ENCODE results near the gene DEF6. TPM values are rescaled to one million over a fixed set of nuclear protein-coding genes. Genes with fewer than 3 reads are reported as not detected.

DEF6 gene
- total RNA-seq, 1 experiment from 2014 or later = 11.3 TPM

DNA sequence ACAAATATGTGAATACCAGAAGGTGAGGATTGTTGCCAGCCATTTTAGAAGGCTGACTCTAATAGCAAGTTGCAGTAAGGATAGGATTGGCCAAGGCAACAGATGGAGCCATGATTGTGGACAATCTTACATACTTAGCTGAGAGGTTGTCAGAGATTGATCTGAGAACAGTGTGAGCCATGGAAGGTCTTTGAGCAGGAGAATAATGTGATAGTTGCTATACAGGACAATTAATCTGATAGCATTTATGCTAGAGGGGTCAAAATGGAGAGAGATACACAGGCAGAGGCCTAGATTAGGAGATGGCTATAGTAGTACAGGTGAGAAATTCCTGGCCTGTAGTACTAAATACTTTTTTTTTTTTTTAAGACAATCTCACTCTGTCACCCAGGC, 68.6 kb downstream of the DEF6 start:
- Mint-ChIP-seq H3K4me3 (no peak overlapping the region), H3K36me3 (no peaks in the 10 kb centered on the region), H3K27ac (no peak overlapping the region), H3K4me1 (peaks cover 22% of the 10 kb centered on the region), H3K9me3 (no peaks in the 10 kb centered on the region), H3K27me3 (ENCODE audit: low read depth) (no peaks in the 10 kb centered on the region)
- ChIA-PET POLR2A (no interaction called here), CTCF (no interaction called here)
- ATAC-seq (no peak), DNase-seq (ENCODE audit: low spot score) (no peak)
- TF ChIP-seq, protein P1, sequence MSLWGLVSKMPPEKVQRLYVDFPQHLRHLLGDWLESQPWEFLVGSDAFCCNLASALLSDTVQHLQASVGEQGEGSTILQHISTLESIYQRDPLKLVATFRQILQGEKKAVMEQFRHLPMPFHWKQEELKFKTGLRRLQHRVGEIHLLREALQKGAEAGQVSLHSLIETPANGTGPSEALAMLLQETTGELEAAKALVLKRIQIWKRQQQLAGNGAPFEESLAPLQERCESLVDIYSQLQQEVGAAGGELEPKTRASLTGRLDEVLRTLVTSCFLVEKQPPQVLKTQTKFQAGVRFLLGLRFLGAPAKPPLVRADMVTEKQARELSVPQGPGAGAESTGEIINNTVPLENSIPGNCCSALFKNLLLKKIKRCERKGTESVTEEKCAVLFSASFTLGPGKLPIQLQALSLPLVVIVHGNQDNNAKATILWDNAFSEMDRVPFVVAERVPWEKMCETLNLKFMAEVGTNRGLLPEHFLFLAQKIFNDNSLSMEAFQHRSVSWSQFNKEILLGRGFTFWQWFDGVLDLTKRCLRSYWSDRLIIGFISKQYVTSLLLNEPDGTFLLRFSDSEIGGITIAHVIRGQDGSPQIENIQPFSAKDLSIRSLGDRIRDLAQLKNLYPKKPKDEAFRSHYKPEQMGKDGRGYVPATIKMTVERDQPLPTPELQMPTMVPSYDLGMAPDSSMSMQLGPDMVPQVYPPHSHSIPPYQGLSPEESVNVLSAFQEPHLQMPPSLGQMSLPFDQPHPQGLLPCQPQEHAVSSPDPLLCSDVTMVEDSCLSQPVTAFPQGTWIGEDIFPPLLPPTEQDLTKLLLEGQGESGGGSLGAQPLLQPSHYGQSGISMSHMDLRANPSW (CRISPR knock-in tag; conservative IDR thresholded peaks at IDR 0.05; ENCODE audit: low read depth) = no peak
- TF ChIP-seq NR1H2 (CRISPR knock-in tag; IDR thresholded peaks at IDR 0.05) (no peak), GTF2I (CRISPR knock-in tag; conservative IDR thresholded peaks at IDR 0.05) (no peak), ZNF219 (CRISPR knock-in tag; IDR thresholded peaks at IDR 0.05; ENCODE audit: borderline replicate concordance) (no peak), NFYB (CRISPR knock-in tag; conservative IDR thresholded peaks at IDR 0.05; ENCODE audit: low read depth) (no peak), SMAD3 (CRISPR knock-in tag; IDR thresholded peaks at IDR 0.05; ENCODE audit: borderline replicate concordance) (no peak)
- TF ChIP-seq, protein P2, sequence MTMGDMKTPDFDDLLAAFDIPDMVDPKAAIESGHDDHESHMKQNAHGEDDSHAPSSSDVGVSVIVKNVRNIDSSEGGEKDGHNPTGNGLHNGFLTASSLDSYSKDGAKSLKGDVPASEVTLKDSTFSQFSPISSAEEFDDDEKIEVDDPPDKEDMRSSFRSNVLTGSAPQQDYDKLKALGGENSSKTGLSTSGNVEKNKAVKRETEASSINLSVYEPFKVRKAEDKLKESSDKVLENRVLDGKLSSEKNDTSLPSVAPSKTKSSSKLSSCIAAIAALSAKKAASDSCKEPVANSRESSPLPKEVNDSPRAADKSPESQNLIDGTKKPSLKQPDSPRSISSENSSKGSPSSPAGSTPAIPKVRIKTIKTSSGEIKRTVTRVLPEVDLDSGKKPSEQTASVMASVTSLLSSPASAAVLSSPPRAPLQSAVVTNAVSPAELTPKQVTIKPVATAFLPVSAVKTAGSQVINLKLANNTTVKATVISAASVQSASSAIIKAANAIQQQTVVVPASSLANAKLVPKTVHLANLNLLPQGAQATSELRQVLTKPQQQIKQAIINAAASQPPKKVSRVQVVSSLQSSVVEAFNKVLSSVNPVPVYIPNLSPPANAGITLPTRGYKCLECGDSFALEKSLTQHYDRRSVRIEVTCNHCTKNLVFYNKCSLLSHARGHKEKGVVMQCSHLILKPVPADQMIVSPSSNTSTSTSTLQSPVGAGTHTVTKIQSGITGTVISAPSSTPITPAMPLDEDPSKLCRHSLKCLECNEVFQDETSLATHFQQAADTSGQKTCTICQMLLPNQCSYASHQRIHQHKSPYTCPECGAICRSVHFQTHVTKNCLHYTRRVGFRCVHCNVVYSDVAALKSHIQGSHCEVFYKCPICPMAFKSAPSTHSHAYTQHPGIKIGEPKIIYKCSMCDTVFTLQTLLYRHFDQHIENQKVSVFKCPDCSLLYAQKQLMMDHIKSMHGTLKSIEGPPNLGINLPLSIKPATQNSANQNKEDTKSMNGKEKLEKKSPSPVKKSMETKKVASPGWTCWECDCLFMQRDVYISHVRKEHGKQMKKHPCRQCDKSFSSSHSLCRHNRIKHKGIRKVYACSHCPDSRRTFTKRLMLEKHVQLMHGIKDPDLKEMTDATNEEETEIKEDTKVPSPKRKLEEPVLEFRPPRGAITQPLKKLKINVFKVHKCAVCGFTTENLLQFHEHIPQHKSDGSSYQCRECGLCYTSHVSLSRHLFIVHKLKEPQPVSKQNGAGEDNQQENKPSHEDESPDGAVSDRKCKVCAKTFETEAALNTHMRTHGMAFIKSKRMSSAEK (CRISPR knock-in tag; IDR thresholded peaks at IDR 0.05; ENCODE audit: borderline replicate concordance) = no peak
- TF ChIP-seq, protein P3, sequence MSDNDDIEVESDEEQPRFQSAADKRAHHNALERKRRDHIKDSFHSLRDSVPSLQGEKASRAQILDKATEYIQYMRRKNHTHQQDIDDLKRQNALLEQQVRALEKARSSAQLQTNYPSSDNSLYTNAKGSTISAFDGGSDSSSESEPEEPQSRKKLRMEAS (CRISPR knock-in tag; IDR thresholded peaks at IDR 0.05) = no peak

DNA sequence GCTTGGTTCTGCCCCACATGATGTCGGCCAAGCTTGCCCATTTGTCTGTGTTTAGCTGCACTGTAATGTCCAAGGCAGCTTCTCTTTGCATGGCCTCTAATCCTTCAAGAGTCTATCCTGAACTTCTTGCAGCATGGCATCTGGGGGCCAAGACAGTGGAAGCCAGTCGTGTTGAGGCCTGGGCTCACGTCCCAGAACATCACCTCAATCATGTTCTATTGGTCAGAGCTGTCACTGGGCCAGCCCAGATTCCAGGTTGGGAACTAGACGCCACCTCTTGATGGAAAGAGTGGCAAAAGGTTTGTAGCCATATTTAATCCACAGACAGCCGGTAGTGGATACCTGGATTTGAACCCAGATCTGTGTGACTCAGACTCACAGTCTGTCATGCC, 70.0 kb downstream of the DEF6 start:
- DNase-seq (ENCODE audit: low spot score) (no peak), ATAC-seq (no peak)
- Mint-ChIP-seq H3K4me1 (peaks cover 13% of the 10 kb centered on the region), H3K27ac (no peak overlapping the region), H3K27me3 (ENCODE audit: low read depth) (no peaks in the 10 kb centered on the region), H3K36me3 (no peaks in the 10 kb centered on the region), H3K9me3 (no peaks in the 10 kb centered on the region), H3K4me3 (no peak overlapping the region)
- CTCF ChIA-PET = interaction anchor here (0.5 to 1.6 kb wide), 2 partner anchors 11 to 48 kb away, joined by 3 read pairs; no protein-coding TSS in a partner anchor
- POLR2A ChIA-PET = no interaction called here
- TF ChIP-seq ZNF121 (CRISPR knock-in tag; IDR thresholded peaks at IDR 0.05) (no peak), ATF1 (CRISPR knock-in tag; IDR thresholded peaks at IDR 0.05) (no peak), ZNF671 (CRISPR knock-in tag; IDR thresholded peaks at IDR 0.05) (no peak), ZNF423 (CRISPR knock-in tag; IDR thresholded peaks at IDR 0.05) (no peak), GTF2I (CRISPR knock-in tag; conservative IDR thresholded peaks at IDR 0.05) (no peak), IRF2 (CRISPR knock-in tag; IDR thresholded peaks at IDR 0.05; ENCODE audit: borderline replicate concordance, low read depth) (no peak)
- TF ChIP-seq, protein P4, sequence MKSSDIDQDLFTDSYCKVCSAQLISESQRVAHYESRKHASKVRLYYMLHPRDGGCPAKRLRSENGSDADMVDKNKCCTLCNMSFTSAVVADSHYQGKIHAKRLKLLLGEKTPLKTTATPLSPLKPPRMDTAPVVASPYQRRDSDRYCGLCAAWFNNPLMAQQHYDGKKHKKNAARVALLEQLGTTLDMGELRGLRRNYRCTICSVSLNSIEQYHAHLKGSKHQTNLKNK (CRISPR knock-in tag; IDR thresholded peaks at IDR 0.05) = no peak
- TF ChIP-seq, protein P5, sequence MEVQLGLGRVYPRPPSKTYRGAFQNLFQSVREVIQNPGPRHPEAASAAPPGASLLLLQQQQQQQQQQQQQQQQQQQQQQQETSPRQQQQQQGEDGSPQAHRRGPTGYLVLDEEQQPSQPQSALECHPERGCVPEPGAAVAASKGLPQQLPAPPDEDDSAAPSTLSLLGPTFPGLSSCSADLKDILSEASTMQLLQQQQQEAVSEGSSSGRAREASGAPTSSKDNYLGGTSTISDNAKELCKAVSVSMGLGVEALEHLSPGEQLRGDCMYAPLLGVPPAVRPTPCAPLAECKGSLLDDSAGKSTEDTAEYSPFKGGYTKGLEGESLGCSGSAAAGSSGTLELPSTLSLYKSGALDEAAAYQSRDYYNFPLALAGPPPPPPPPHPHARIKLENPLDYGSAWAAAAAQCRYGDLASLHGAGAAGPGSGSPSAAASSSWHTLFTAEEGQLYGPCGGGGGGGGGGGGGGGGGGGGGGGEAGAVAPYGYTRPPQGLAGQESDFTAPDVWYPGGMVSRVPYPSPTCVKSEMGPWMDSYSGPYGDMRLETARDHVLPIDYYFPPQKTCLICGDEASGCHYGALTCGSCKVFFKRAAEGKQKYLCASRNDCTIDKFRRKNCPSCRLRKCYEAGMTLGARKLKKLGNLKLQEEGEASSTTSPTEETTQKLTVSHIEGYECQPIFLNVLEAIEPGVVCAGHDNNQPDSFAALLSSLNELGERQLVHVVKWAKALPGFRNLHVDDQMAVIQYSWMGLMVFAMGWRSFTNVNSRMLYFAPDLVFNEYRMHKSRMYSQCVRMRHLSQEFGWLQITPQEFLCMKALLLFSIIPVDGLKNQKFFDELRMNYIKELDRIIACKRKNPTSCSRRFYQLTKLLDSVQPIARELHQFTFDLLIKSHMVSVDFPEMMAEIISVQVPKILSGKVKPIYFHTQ (CRISPR knock-in tag; IDR thresholded peaks at IDR 0.05) = no peak
- TF ChIP-seq, protein P6, sequence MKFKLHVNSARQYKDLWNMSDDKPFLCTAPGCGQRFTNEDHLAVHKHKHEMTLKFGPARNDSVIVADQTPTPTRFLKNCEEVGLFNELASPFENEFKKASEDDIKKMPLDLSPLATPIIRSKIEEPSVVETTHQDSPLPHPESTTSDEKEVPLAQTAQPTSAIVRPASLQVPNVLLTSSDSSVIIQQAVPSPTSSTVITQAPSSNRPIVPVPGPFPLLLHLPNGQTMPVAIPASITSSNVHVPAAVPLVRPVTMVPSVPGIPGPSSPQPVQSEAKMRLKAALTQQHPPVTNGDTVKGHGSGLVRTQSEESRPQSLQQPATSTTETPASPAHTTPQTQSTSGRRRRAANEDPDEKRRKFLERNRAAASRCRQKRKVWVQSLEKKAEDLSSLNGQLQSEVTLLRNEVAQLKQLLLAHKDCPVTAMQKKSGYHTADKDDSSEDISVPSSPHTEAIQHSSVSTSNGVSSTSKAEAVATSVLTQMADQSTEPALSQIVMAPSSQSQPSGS (CRISPR knock-in tag; IDR thresholded peaks at IDR 0.05; ENCODE audit: borderline replicate concordance, low read depth) = no peak
- TF ChIP-seq, protein P7, sequence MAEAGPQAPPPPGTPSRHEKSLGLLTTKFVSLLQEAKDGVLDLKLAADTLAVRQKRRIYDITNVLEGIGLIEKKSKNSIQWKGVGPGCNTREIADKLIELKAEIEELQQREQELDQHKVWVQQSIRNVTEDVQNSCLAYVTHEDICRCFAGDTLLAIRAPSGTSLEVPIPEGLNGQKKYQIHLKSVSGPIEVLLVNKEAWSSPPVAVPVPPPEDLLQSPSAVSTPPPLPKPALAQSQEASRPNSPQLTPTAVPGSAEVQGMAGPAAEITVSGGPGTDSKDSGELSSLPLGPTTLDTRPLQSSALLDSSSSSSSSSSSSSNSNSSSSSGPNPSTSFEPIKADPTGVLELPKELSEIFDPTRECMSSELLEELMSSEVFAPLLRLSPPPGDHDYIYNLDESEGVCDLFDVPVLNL (CRISPR knock-in tag; IDR thresholded peaks at IDR 0.05; ENCODE audit: borderline replicate concordance, low read depth) = no peak
- TF ChIP-seq, protein P8, sequence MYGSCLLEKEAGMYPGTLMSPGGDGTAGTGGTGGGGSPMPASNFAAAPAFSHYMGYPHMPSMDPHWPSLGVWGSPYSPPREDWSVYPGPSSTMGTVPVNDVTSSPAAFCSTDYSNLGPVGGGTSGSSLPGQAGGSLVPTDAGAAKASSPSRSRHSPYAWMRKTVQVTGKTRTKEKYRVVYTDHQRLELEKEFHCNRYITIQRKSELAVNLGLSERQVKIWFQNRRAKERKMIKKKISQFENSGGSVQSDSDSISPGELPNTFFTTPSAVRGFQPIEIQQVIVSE (CRISPR knock-in tag; IDR thresholded peaks at IDR 0.05; ENCODE audit: borderline replicate concordance) = no peak
- TF ChIP-seq, protein P9, sequence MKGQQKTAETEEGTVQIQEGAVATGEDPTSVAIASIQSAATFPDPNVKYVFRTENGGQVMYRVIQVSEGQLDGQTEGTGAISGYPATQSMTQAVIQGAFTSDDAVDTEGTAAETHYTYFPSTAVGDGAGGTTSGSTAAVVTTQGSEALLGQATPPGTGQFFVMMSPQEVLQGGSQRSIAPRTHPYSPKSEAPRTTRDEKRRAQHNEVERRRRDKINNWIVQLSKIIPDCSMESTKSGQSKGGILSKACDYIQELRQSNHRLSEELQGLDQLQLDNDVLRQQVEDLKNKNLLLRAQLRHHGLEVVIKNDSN (CRISPR knock-in tag; IDR thresholded peaks at IDR 0.05) = no peak
